ENCODE data around the gene LRRC75A.

DNA sequence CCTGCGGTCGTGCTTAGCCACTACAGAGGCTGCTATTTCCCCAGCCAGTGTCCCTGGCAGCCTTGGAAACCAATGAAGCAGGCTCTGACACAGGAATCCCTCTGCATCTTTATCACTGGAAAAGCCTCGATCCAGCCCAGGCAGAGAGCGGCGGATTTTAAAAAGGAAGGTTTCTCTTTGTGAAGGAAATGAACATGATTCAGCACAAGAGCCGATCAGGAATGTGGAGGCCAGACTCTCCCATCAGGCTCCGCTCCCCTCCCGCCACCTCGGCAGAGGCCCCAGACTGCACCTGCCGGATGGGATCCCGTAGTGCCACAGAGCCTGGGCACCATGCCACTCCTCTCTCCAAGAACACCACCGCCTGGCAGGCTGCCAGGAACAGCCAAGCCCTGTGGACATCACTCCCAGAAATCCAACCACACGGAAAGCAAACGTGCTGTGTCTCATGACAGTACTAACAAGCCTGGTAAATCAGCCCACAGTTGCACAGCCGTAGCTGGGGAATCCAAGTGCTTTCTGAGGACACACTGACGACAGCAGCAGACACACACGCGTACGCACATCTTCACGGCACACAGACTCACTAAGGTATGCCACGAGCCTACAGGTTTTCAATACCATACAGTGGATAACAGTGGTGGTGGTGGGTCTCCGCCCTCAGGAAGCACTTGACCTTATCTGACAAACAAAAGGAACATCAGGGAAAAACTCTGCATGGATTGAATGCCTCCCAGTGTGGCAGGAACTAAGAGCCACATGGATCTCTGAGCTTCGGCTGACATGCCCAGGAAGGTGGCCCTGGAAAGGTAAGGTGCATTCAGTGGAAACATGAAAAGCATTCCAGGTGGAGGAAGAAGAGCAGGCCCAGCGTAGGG is 5.4 kb downstream of the LRRC75A start:
- TF ChIP-seq SMC3 (conservative IDR thresholded peaks at IDR 0.05; ENCODE audit: poor library complexity) (no peak), MXI1 (conservative IDR thresholded peaks at IDR 0.05; ENCODE audit: poor library complexity, severe bottlenecking) (no peak), CTCF (IDR thresholded peaks at IDR 0.05; ENCODE audit: poor library complexity, severe bottlenecking) (no peak), POLR2AphosphoS5 (IDR thresholded peaks at IDR 0.05) (no peak)
